Hippocampal formation (tissue), 2 donors: ENCODE measurements around the gene PSMD12.
"Not testable (repeated sequence)": the region's sequence is repeated elsewhere in the genome, so short reads cannot be mapped to it uniquely, and the experiment has no call there.

Experiments used
- DNase-seq, 2 donors: peaks; one replicate each; lab custom pipeline; 2025; lab: John Stamatoyannopoulos, UW

The PSMD12 gene

GRCh38 chr17:67358612-67359011 is 7.8 kb downstream of the PSMD12 start:
- DNase-seq: no peak

- no peak for DNase-seq
Measured at GRCh38 chr17:67353929-67354574, 12.3 kb downstream of the PSMD12 start.

GRCh38 chr17:67353161-67353560 is 13.2 kb downstream of the PSMD12 start:
- no peak for DNase-seq

- DNase-seq: no peak
Measured at GRCh38 chr17:67349420-67349819, 17.0 kb downstream of the PSMD12 start.

GRCh38 chr17:67347826-67348225 is 18.6 kb downstream of the PSMD12 start:
- DNase-seq: no peak

- no peak for DNase-seq
Measured at GRCh38 chr17:67343237-67343636, 23.1 kb downstream of the PSMD12 start.

GRCh38 chr17:67338353-67338752 is 28.0 kb downstream of the PSMD12 start:
- DNase-seq: not testable (repeated sequence)

- DNase-seq: no peak
Measured at GRCh38 chr17:67336859-67337258, 29.5 kb downstream of the PSMD12 start.

GRCh38 chr17:67335245-67335835 is 31.0 kb downstream of the PSMD12 start:
- DNase-seq: no peak

- not testable (repeated sequence) for DNase-seq
Measured at GRCh38 chr17:67332162-67332508, 34.2 kb downstream of the PSMD12 start.

GRCh38 chr17:67331381-67332161 is 34.8 kb downstream of the PSMD12 start:
- DNase-seq: not testable (repeated sequence)

GRCh38 chr17:67328026-67328425 is 38.4 kb downstream of the PSMD12 start:
- no peak for DNase-seq

- not testable (repeated sequence) for DNase-seq
Measured at GRCh38 chr17:67326959-67327745, 39.2 kb downstream of the PSMD12 start.

- no peak for DNase-seq
Measured at GRCh38 chr17:67326440-67326839, 39.9 kb downstream of the PSMD12 start.

- DNase-seq: no peak
Measured at GRCh38 chr17:67324330-67324729, 42.0 kb downstream of the PSMD12 start.

- DNase-seq: no peak
Measured at GRCh38 chr17:67323445-67323844, 42.9 kb downstream of the PSMD12 start.

GRCh38 chr17:67322042-67322787 is 44.2 kb downstream of the PSMD12 start:
- no peak for DNase-seq

- DNase-seq: not testable (repeated sequence)
Measured at GRCh38 chr17:67321486-67321885, 44.9 kb downstream of the PSMD12 start.

- DNase-seq: no peak
Measured at GRCh38 chr17:67316781-67317180, 49.6 kb downstream of the PSMD12 start.

- no peak for DNase-seq
Measured at GRCh38 chr17:67315865-67316264, 50.5 kb downstream of the PSMD12 start.

- DNase-seq: no peak
Measured at GRCh38 chr17:67312265-67312664, 54.1 kb downstream of the PSMD12 start.

- DNase-seq: no peak
Measured at GRCh38 chr17:67311575-67311974, 54.8 kb downstream of the PSMD12 start.
